Measurements from ENCODE around the gene KIF18A.

The KIF18A gene

GRCh38 chr11:28009996-28010395, 98.0 kb downstream of the KIF18A start:
- Histone ChIP-seq H3K4me1 (ENCODE audit: low read length) (no peaks in the 10 kb centered on the region), H3K27me3 (replicated peaks; ENCODE audit: insufficient read depth, low read length) (no peaks in the 10 kb centered on the region), H3K27ac (ENCODE audit: low read length) (no peak overlapping the region), H3K9ac (ENCODE audit: low read length) (no peak overlapping the region), H2AFZ (ENCODE audit: low read length) (no peak overlapping the region), H3K4me3 (ENCODE audit: low read length) (no peak overlapping the region), H4K20me1 (ENCODE audit: insufficient read depth, low read length) (no peaks in the 10 kb centered on the region), H3F3A (ENCODE audit: insufficient read depth, low read length) (no peaks in the 10 kb centered on the region), H3K36me3 (replicated peaks; ENCODE audit: insufficient read depth, low read length) (no peaks in the 10 kb centered on the region), H3K9me2 (replicated peaks; ENCODE audit: insufficient read depth, low read length) (no peaks in the 10 kb centered on the region), H3K79me2 (ENCODE audit: low read length) (no peaks in the 10 kb centered on the region), H3K4me2 (ENCODE audit: low read depth, low read length) (no peak overlapping the region), H3K9me3 (replicated peaks; ENCODE audit: insufficient read depth, low read length) (no peaks in the 10 kb centered on the region)
- DNase-seq = no peak
- no peak for TF ChIP-seq CTCF (IDR thresholded peaks at IDR 0.05; ENCODE audit: low read length)
- no peak for TF ChIP-seq EZH2phosphoT487 (IDR thresholded peaks at IDR 0.05; ENCODE audit: low read length)
- no peak for TF ChIP-seq EZH2 (optimal IDR thresholded peaks at IDR 0.05; ENCODE audit: low read depth, low read length)

GRCh38 chr11:28009388-28009787, 98.6 kb downstream of the KIF18A start:
- Histone ChIP-seq H3K27ac (ENCODE audit: low read length) (no peak overlapping the region), H3K4me3 (ENCODE audit: low read length) (no peak overlapping the region), H3K4me1 (ENCODE audit: low read length) (no peaks in the 10 kb centered on the region), H2AFZ (ENCODE audit: low read length) (no peak overlapping the region), H4K20me1 (ENCODE audit: insufficient read depth, low read length) (no peaks in the 10 kb centered on the region), H3K36me3 (replicated peaks; ENCODE audit: insufficient read depth, low read length) (no peaks in the 10 kb centered on the region), H3K9me2 (replicated peaks; ENCODE audit: insufficient read depth, low read length) (no peaks in the 10 kb centered on the region), H3K4me2 (ENCODE audit: low read depth, low read length) (no peak overlapping the region), H3K9me3 (replicated peaks; ENCODE audit: insufficient read depth, low read length) (no peaks in the 10 kb centered on the region), H3K9ac (ENCODE audit: low read length) (no peak overlapping the region), H3K79me2 (ENCODE audit: low read length) (no peaks in the 10 kb centered on the region), H3F3A (ENCODE audit: insufficient read depth, low read length) (no peaks in the 10 kb centered on the region), H3K27me3 (replicated peaks; ENCODE audit: insufficient read depth, low read length) (no peaks in the 10 kb centered on the region)
- no peak for DNase-seq
- TF ChIP-seq EZH2phosphoT487 (IDR thresholded peaks at IDR 0.05; ENCODE audit: low read length) (no peak), CTCF (IDR thresholded peaks at IDR 0.05; ENCODE audit: low read length) (no peak), EZH2 (optimal IDR thresholded peaks at IDR 0.05; ENCODE audit: low read depth, low read length) (no peak)

GRCh38 chr11:28003615-28004014, 104.3 kb downstream of the KIF18A start:
- Histone ChIP-seq H3K27me3 (replicated peaks; ENCODE audit: insufficient read depth, low read length) (no peaks in the 10 kb centered on the region), H2AFZ (ENCODE audit: low read length) (no peak overlapping the region), H3K9ac (ENCODE audit: low read length) (no peak overlapping the region), H3K79me2 (ENCODE audit: low read length) (no peaks in the 10 kb centered on the region), H3K36me3 (replicated peaks; ENCODE audit: insufficient read depth, low read length) (no peaks in the 10 kb centered on the region), H3K4me3 (ENCODE audit: low read length) (no peak overlapping the region), H3K9me2 (replicated peaks; ENCODE audit: insufficient read depth, low read length) (no peaks in the 10 kb centered on the region), H3K4me2 (ENCODE audit: low read depth, low read length) (no peak overlapping the region), H3F3A (ENCODE audit: insufficient read depth, low read length) (no peaks in the 10 kb centered on the region), H3K27ac (ENCODE audit: low read length) (no peak overlapping the region), H4K20me1 (ENCODE audit: insufficient read depth, low read length) (no peaks in the 10 kb centered on the region), H3K9me3 (replicated peaks; ENCODE audit: insufficient read depth, low read length) (no peaks in the 10 kb centered on the region; the same call in 1 of the 2 replicates), H3K4me1 (ENCODE audit: low read length) (no peaks in the 10 kb centered on the region)
- DNase-seq = no peak
- TF ChIP-seq EZH2phosphoT487 (IDR thresholded peaks at IDR 0.05; ENCODE audit: low read length) (no peak), EZH2 (optimal IDR thresholded peaks at IDR 0.05; ENCODE audit: low read depth, low read length) (no peak), CTCF (IDR thresholded peaks at IDR 0.05; ENCODE audit: low read length) (no peak)

Data from MM.1S (cell line).